HL-60 (cell line): Measurements from ENCODE around the gene ANK3.

Source experiments
- DNase-seq, 2 experiments: peaks; one replicate each; pipeline ENCODE4 v3.0.0-alpha.2; 2010 to 2020; ENCODE audit warnings: low read depth in 1 of 2, low spot score in 1 of 2
- H3K27ac ChIP-seq: fragments of 250-450 bp; sonication (Bioruptor Pico); replicated peaks from 2 replicates; pipeline ENCODE4 v1.5.1; 2020; ENCODE audit warnings: mild to moderate bottlenecking, moderate library complexity
- H3K27me3 ChIP-seq: fragments of 250-450 bp; sonication (Bioruptor Pico); 2 replicates; pipeline ENCODE4 v1.5.1; 2021; ENCODE audit warnings: mild to moderate bottlenecking, moderate library complexity; ENCODE audit not compliant: insufficient read depth, poor library complexity, severe bottlenecking
- H3K4me3 ChIP-seq: replicated peaks from 2 replicates; pipeline ENCODE4 v1.5.1; 2011; ENCODE audit warnings: mild to moderate bottlenecking, control low read depth, low read length; ENCODE audit not compliant: insufficient read depth
- CTCF ChIP-seq: IDR thresholded peaks from one replicate; pipeline ENCODE4 v1.5.1; 2011; ENCODE audit warnings: low read length, control low read depth, inconsistent platforms; ENCODE audit not compliant: insufficient read depth
- GABPA ChIP-seq: IDR thresholded peaks from 2 replicates; pipeline ENCODE4 v1.6.1; 2012; ENCODE audit warnings: low read depth
- POLR2AphosphoS5 ChIP-seq: IDR thresholded peaks from 2 replicates; pipeline ENCODE4 v1.6.1; 2012; ENCODE audit warnings: low read depth
- REST ChIP-seq: IDR thresholded peaks from 2 replicates; pipeline ENCODE4 v1.6.1; 2012; ENCODE audit warnings: low read depth; ENCODE audit not compliant: insufficient replicate concordance
- SPI1 ChIP-seq: IDR thresholded peaks from 2 replicates; pipeline ENCODE4 v1.6.1; 2012; ENCODE audit warnings: low read depth, mild to moderate bottlenecking, borderline replicate concordance

Gene ANK3

GRCh38 chr10:60280475-60280874 lies 109.2 kb downstream of the ANK3 start:
- DNase-seq, result no peak
- H3K4me3 ChIP-seq, result no peak overlapping the region

GRCh38 chr10:60277656-60278055 lies 112.0 kb downstream of the ANK3 start:
- no peak for TF ChIP-seq POLR2AphosphoS5
- no peak for TF ChIP-seq GABPA
- no peak for TF ChIP-seq SPI1
- no peak for TF ChIP-seq CTCF
- no peak for TF ChIP-seq REST
- no peak for DNase-seq
- no peak overlapping the region for H3K4me3 ChIP-seq
- no peaks in the 10 kb centered on the region for H3K27me3 ChIP-seq
- H3K27ac ChIP-seq, result no peak overlapping the region

More at GRCh38 chr10:60280475-60280874, 109.2 kb downstream of the ANK3 start:
- Histone ChIP-seq H3K27me3 (no peaks in the 10 kb centered on the region), H3K27ac (no peak overlapping the region)
- TF ChIP-seq GABPA (no peak), CTCF (no peak), SPI1 (no peak), POLR2AphosphoS5 (no peak), REST (no peak)

GRCh38 chr10:60276232-60276631 lies 113.4 kb downstream of the ANK3 start:
- no peak overlapping the region for H3K4me3 ChIP-seq
- no peak for DNase-seq
- H3K27me3 ChIP-seq, result no peaks in the 10 kb centered on the region
- no peak overlapping the region for H3K27ac ChIP-seq
- no peak for TF ChIP-seq GABPA
- TF ChIP-seq REST, result no peak
- no peak for TF ChIP-seq SPI1
- TF ChIP-seq CTCF, result no peak
- no peak for TF ChIP-seq POLR2AphosphoS5
